Stimulated activated naive B cell treated with anti-CD40 and anti-IgM and Interleukin-4, amounts not matched to agents 10 μg/mL and 1 μg/mL and 100 μg/mL, for 72 hours (primary cell): ENCODE data around the gene RB1.
"Not testable (repeated sequence)": the region's sequence is repeated elsewhere in the genome, so short reads cannot be mapped to it uniquely, and the experiment has no call there.

Experiments used
- ATAC-seq, 2 donors: fragments of 150-1000 bp; cut with Tn5 transposase; replicated peaks; 2 replicates each; pipeline ENCODE4 v1.10.0; 2021; ENCODE audit warnings: moderate library complexity in 1 of 2
- DNase-seq: peaks from one replicate; pipeline ENCODE4 v3.0.0; 2021
- H3K27ac Mint-ChIP-seq: one replicate; pipeline ENCODE4 v1.8.0; 2022; ENCODE audit warnings: mild to moderate bottlenecking, mixed read lengths
- H3K27me3 Mint-ChIP-seq, 2 donors: one replicate each; pipeline ENCODE4 v1.8.0; 2022; ENCODE audit warnings: mixed read lengths in 2 of 2
- H3K36me3 Mint-ChIP-seq, 2 donors: one replicate each; pipeline ENCODE4 v1.8.0; 2022; ENCODE audit warnings: mixed read lengths in 2 of 2, mild to moderate bottlenecking in 1 of 2
- H3K4me1 Mint-ChIP-seq, 2 donors: one replicate each; pipeline ENCODE4 v1.8.0; 2022; ENCODE audit warnings: mixed read lengths in 2 of 2, mild to moderate bottlenecking in 1 of 2
- H3K4me3 Mint-ChIP-seq, 2 donors: one replicate each; pipeline ENCODE4 v1.8.0; 2022; ENCODE audit warnings: mild to moderate bottlenecking in 2 of 2, mixed read lengths in 2 of 2, moderate library complexity in 1 of 2
- H3K9me3 Mint-ChIP-seq, 2 donors: one replicate each; pipeline ENCODE4 v1.8.0; 2022; ENCODE audit warnings: mixed read lengths in 2 of 2, mild to moderate bottlenecking in 1 of 2

Gene RB1

DNA sequence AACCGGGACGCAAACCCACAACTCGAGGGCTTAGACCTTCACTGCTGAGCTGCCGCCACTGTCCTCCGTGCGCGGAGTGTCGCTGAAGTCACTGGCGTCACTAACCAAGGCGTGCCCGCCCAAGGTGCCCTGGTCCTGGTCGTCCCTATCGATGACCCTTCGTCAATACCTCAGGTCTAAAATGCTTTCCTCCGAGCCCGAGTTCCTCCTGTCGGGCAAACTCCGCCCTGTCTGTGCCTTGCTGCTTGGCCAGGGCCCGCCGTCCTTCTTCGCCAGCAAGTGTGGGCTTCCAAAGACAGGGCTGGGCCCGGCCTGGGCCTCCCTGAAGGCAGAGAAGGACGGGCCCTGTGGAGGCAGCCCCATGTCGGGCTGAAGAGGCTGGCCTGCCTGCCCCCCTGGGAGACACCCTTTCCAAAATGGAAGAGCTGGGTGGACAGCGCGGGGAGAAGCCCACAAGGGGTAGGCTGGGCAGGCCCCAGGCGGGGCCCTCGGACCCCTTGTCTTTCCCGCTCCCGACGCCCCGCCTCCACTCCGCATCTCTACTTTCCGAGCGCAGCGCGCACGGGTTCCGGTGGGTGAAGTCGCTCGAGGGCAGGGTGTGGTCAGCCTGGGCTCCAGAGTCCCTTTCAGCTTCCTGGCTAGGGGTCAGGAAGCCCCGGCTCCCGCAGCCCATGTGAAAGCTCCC, 13.4 kb downstream of the RB1 start:
- Mint-ChIP-seq H3K4me3 (no peak overlapping the region), H3K9me3 (peaks cover 4 to 5% of the 10 kb centered on the region in 2 donors), H3K36me3 (peaks cover 65 to 75% of the 10 kb centered on the region in 2 donors), H3K27ac (peak overlapping the region; percentile 69), H3K27me3 (no peaks in the 10 kb centered on the region), H3K4me1 (peaks cover 40 to 66% of the 10 kb centered on the region in 2 donors)
- ATAC-seq: no peak
- DNase-seq: no peak

DNA sequence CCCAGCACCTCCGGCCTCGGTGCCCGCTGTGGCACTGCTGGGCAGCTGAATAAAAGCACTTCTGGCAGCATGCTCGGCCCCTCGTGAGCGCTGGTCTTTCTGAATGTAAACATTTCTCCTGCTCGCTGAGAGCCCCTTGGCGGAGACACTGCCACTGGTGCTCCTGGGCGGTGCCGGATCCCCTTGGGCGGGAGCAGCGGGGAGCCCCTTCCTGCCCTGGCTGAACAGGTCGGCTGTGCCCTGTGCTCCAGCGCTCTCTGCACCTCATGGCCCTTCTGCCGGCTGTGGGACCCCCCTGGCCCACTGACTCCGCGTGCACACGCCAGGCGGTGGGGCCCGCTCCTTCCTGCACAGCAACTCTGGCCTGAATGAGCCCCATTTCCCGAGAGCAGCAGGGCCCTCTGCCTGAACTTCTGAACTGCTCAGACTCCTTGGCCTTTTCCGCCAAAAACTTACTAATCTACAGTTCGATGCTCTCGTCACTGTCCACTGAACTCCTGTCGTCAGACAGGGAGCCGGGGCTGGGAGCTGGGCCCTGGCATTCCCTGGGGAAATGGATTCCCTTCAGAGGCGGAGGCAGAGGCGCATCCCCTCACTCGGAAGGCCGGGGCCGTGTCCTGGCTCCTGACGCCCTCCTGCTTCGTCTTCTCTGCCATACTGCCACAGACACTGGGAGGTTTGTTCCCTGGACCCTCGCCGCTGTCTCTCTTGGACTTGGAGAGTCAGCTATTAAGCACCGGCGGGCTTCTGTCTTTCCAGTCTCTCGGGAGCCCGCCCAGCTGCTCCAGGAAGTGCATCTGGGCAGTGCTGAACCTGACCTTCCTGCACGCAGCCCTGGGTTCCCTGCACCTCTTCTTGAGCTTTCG, 14.2 kb downstream of the RB1 start:
- Mint-ChIP-seq H3K9me3 (peaks cover 8 to 9% of the 10 kb centered on the region in 2 donors), H3K36me3 (peaks cover 65 to 77% of the 10 kb centered on the region in 2 donors), H3K4me3 (peak overlapping the region; percentile 75 to 82), H3K27me3 (no peaks in the 10 kb centered on the region), H3K27ac (peak overlapping the region; percentile 72), H3K4me1 (peaks cover 37 to 67% of the 10 kb centered on the region in 2 donors)
- DNase-seq (no peak), ATAC-seq (peak; percentile 12 to 37)

DNA sequence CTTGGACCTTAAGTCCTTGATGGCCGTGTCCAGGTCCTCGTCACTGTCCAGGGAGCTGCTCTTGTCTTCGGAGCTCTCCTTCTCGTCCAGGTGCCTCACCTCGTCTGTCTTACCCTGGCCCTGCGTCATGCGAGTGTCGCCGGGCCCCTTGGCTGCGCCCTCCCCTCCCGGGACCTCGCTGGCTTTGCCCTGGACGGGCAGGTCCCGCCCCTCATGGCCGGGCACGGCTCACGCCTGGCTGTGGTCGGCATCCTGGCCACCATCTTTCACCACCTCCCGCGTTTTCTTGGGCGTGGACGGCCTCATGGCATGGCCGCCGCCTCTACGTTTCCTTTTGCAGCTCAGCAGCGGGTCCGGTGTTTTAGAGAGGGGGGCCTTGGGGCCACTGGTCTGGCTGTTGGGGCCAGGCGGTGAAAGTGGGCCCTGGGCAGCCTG, 14.8 kb downstream of the RB1 start:
- no peaks in the 10 kb centered on the region for H3K27me3 Mint-ChIP-seq
- ATAC-seq: peak; percentile 11 to 35
- DNase-seq: no peak
- H3K36me3 Mint-ChIP-seq: peaks cover 61 to 75% of the 10 kb centered on the region in 2 donors
- H3K4me3 Mint-ChIP-seq: peak overlapping the region; percentile 75 to 82
- H3K9me3 Mint-ChIP-seq: peaks cover 6 to 9% of the 10 kb centered on the region in 2 donors
- peak overlapping the region; percentile 83 for H3K27ac Mint-ChIP-seq
- H3K4me1 Mint-ChIP-seq: peaks cover 32 to 67% of the 10 kb centered on the region in 2 donors

DNA sequence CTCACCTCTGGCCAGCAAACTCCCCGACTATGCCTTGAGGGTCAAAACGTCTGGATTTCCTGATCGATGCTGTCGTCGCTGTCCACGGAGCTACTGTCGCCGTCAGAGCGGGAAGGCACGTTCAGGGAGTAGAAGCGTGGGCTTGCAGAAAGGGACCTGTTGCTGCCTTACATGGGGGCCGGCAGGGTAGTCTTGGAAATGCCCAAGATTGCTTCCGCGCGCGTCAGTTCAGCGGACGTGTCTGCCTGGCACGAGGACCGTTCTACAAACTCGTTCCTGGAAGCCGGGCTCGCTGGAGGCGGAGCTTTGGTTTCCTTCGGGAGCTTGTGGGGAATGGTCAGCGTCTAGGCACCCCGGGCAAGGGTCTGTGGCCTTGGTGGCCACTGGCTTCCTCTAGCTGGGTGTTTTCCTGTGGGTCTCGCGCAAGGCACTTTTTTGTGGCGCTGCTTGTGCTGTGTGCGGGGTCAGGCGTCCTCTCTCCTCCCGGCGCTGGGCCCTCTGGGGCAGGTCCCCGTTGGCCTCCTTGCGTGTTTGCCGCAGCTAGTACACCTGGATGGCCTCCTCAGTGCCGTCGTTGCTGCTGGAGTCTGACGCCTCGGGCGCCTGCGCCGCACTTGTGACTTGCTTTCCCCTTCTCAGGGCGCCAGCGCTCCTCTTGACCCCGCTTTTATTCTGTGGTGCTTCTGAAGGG, 15.4 kb downstream of the RB1 start:
- Mint-ChIP-seq H3K27ac (peak overlapping the region; percentile 83), H3K4me3 (peak overlapping the region; percentile 75 to 82), H3K9me3 (peaks cover 6 to 9% of the 10 kb centered on the region in 2 donors), H3K27me3 (no peaks in the 10 kb centered on the region), H3K36me3 (peaks cover 58 to 73% of the 10 kb centered on the region in 2 donors), H3K4me1 (peaks cover 32 to 68% of the 10 kb centered on the region in 2 donors)
- DNase-seq: no peak
- peak; percentile 38 to 43 for ATAC-seq

DNA sequence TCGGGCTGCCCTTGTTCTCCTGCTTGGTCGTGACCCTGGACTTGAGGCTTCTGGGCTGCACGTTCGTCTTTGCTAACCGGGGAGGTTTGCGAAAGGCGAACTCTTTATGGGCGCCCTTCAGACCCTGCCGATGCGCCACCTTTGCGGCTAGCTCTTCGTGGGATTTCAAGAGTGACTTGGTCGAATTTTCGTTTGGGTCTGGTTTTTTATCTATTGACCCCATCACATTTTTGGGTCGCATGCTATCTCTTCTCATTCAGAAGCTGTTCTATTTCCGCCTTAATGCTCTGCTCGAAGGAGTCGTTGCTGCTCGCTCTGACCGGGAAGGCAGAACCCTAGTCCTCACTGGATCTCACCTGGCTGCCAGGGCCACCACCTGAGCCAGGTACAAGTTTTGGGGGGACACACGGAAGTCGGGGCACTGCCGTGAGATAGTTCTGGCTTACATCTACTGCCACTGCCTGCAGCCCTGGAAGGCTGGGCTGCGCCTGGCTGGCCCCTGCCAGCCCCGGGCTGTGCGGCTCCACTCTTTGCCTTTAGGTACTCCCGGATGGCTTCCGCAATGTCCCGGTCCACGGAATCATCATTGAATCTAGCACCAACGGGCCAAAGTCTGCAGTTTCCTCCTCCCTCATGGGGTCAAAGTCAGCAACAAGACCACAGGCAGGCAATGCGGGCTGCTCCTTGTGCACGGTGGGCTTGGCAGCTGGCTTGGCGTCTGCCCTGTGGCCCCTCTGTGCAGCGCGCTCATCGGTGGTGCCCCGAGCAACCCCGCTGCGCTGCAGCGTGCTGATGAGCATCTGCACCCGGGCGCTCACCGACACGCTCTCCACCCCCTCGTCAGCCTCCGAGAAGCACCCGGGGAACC, 16.2 kb downstream of the RB1 start:
- ATAC-seq: peak; percentile 50 to 51
- Mint-ChIP-seq H3K4me3 (peak overlapping the region; percentile 75 to 82), H3K27ac (peak overlapping the region; percentile 83), H3K4me1 (peaks cover 35 to 71% of the 10 kb centered on the region in 2 donors), H3K9me3 (peaks cover 6 to 9% of the 10 kb centered on the region in 2 donors), H3K27me3 (no peaks in the 10 kb centered on the region), H3K36me3 (peaks cover 59 to 76% of the 10 kb centered on the region in 2 donors)
- DNase-seq: no peak

DNA sequence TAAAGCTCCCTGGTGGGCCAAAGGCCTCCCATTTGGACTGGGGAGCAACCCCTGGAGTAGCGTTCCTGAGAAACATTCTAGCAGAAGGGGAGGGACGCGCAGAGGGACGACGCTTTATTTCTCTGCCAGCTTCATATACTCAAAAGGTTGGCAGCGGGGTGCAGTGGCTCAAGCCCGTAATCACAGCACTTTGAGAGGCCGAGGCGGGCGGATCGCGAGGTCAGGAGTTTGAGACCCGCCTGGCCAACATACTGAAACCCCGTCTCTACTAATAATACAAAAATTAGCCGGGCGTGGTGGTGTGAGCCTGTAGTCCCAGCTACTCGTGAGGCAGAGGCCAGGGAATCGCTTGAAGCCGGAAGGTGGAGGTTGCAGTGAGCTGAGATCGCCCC, 16.8 kb downstream of the RB1 start:
- H3K4me1 Mint-ChIP-seq: peaks cover 36 to 71% of the 10 kb centered on the region in 2 donors
- peak overlapping the region; percentile 75 to 82 for H3K4me3 Mint-ChIP-seq
- ATAC-seq (peak; percentile 8 to 23), DNase-seq (no peak)
- H3K27ac Mint-ChIP-seq: no peak overlapping the region
- H3K27me3 Mint-ChIP-seq: no peaks in the 10 kb centered on the region
- peaks cover 61 to 77% of the 10 kb centered on the region in 2 donors for H3K36me3 Mint-ChIP-seq
- H3K9me3 Mint-ChIP-seq: peaks cover 6 to 9% of the 10 kb centered on the region in 2 donors

DNA sequence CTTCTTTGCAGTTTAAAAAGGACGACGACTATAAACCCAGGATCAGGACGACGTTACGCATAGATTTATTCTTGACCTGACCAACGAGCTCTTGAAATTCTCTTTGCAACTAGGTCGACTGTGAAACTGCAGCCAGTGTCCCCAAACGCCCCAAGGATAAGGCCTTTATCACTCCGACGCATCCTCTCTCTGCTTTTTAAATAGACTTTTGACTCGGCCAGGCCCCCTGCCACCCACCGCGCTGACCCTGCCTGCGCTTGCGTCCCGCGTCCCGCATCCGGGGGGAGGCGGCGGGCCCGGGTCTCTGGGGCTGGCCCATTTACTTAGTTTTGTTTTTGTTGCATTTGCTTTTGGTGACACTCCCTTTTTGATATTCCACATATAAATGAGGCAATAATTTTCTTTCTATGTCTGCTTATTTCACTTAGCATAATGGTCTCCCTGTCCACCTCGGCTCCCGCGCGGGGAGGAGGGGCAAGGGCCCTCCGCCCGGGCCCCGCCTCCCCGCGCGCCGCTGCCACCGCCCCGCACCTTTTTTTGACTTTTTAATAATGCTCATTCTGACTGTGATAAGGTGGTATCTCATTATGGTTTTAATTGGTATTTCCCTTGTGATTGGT, 17.4 kb downstream of the RB1 start:
- Mint-ChIP-seq H3K9me3 (peaks cover 6 to 9% of the 10 kb centered on the region in 2 donors), H3K4me1 (peaks cover 34 to 74% of the 10 kb centered on the region in 2 donors), H3K27ac (no peak overlapping the region), H3K4me3 (peak overlapping the region; percentile 75 to 82), H3K27me3 (no peaks in the 10 kb centered on the region), H3K36me3 (peaks cover 61 to 75% of the 10 kb centered on the region in 2 donors)
- no peak for ATAC-seq
- no peak for DNase-seq

DNA sequence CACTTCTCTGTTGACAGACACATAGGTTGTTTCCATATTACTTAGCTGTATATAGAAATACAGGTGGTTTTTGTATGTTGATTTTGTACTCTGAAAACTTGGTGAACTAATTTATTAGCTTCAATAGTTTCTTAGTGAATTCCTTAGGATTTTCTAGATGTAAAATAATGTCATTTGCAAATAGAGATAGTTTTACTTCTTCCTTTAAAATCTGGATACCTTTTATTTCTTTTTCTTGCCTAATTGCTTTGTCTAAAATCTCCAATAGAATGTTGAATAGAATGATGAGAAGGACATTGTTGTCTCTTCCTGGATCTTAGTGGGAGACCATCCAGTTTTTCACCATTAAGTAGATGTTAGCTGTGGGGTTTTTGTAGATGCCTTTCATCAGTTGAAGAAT, 18.7 kb downstream of the RB1 start:
- H3K27ac Mint-ChIP-seq: no peak overlapping the region
- H3K4me3 Mint-ChIP-seq: no peak overlapping the region
- no peak for ATAC-seq
- H3K9me3 Mint-ChIP-seq: peaks cover 6 to 9% of the 10 kb centered on the region in 2 donors
- H3K36me3 Mint-ChIP-seq: peaks cover 55 to 65% of the 10 kb centered on the region in 2 donors
- peaks cover 34 to 74% of the 10 kb centered on the region in 2 donors for H3K4me1 Mint-ChIP-seq
- no peak for DNase-seq
- H3K27me3 Mint-ChIP-seq: no peaks in the 10 kb centered on the region

DNA sequence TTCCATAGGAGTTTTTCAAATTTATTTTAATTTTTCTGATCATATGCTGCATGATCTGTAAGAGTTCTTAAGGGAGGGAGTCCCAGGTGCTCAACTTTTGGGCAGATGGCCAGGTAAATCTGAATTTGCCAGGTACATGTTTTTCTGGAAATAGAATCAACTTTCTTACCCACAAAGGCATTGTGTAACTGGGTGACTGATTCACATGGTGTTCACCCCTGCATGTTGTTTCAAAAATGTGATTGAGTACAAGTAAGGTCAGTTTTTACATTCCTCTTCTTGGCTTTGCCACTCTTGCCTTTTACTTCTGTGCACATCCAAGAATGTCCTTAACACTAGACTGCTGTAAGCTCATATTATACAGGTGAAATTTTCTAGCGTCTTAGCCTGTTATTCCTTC, 30.4 kb downstream of the RB1 start:
- no peaks in the 10 kb centered on the region for H3K27me3 Mint-ChIP-seq
- DNase-seq (no peak), ATAC-seq (no peak)
- no peak overlapping the region for H3K4me3 Mint-ChIP-seq
- H3K27ac Mint-ChIP-seq: no peak overlapping the region
- H3K9me3 Mint-ChIP-seq: peaks cover 0 to 5% of the 10 kb centered on the region in 2 donors
- peaks cover 14 to 20% of the 10 kb centered on the region in 2 donors for H3K4me1 Mint-ChIP-seq
- H3K36me3 Mint-ChIP-seq: peaks cover 23 to 37% of the 10 kb centered on the region in 2 donors

DNA sequence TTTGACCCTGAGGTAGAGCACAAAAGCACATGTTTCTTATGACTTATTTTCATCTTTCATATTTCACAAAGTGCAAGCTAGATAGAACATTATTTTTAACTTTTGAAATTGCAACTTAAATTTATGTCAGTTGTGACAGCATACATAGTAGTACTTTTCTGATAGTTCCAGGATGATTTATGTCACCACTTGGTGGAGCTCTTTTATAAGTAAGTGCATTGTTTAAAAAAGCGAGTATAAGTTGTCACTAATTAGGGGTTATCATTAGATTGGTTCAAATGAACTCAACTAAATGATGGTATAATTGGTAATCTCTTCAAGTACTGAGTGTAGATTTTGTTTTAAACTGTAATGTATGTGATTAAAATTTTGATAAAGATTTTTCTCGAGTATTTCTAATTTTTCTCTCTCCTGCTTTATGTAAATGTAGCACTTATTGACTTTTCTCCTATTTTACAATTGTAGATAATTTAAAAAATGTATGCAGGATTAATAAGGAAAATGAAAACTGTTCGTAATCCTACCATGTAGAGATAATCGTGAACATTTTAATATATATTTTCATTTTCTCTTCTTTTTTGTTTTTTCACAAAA, 31.1 kb downstream of the RB1 start:
- Mint-ChIP-seq H3K9me3 (peaks cover 0 to 5% of the 10 kb centered on the region in 2 donors), H3K4me3 (no peak overlapping the region), H3K27me3 (no peaks in the 10 kb centered on the region), H3K4me1 (peaks cover 14 to 17% of the 10 kb centered on the region in 2 donors), H3K27ac (no peak overlapping the region), H3K36me3 (peaks cover 29 to 41% of the 10 kb centered on the region in 2 donors)
- DNase-seq (no peak), ATAC-seq (peak; percentile 60 to 79)

DNA sequence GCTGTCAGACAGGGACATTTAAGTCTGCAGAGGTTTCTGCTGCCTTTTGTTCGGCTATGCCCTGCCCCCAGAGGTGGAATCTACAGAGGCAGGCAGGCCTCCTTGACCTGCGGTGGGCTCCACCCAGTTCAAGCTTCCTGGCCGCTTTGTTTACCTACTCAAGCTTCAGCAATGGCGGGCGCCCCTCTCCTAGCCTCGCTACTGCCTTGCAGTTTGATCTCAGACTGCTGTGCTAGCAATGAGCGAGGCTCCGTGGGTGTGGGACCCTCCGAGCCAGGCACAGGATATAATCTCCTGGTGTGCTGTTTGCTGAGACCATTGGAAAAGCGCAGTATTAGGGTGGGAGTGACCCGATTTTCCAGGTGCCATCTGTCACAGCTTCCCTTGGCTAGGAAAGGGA, 35.6 kb downstream of the RB1 start:
- H3K36me3 Mint-ChIP-seq: peaks cover 34 to 40% of the 10 kb centered on the region in 2 donors
- not testable (repeated sequence) for H3K9me3 Mint-ChIP-seq, H3K27me3 Mint-ChIP-seq, DNase-seq, H3K4me3 Mint-ChIP-seq, ATAC-seq, H3K27ac Mint-ChIP-seq
- peaks cover 4 to 11% of the 10 kb centered on the region in 2 donors for H3K4me1 Mint-ChIP-seq

DNA sequence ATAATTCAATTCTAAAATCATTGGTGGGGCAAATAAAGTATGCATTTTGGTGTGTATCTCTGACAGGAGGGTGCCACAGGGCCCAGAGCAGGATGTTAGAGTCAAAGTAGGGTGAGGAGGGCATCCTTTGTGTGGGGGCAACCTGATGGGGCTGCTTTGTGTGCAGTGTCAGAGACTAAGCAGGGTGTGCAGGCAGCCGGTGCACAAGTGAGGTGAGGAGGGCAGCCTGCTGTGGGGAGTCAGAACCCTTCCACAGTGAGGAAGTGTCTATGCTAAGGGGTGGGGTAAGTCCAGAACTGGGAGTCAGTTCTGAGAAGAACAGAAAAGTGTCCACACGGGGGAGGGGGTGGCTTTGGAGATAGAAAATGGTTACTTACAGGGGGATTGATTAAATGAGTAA, 40.7 kb downstream of the RB1 start:
- no peak for DNase-seq
- ATAC-seq: no peak
- H3K4me3 Mint-ChIP-seq: no peak overlapping the region
- peaks cover 30 to 37% of the 10 kb centered on the region in 2 donors for H3K36me3 Mint-ChIP-seq
- no peaks in the 10 kb centered on the region for H3K27me3 Mint-ChIP-seq
- peaks cover 0 to 1% of the 10 kb centered on the region in 2 donors for H3K9me3 Mint-ChIP-seq
- no peak overlapping the region for H3K27ac Mint-ChIP-seq
- peaks cover 6 to 9% of the 10 kb centered on the region in 2 donors for H3K4me1 Mint-ChIP-seq

DNA sequence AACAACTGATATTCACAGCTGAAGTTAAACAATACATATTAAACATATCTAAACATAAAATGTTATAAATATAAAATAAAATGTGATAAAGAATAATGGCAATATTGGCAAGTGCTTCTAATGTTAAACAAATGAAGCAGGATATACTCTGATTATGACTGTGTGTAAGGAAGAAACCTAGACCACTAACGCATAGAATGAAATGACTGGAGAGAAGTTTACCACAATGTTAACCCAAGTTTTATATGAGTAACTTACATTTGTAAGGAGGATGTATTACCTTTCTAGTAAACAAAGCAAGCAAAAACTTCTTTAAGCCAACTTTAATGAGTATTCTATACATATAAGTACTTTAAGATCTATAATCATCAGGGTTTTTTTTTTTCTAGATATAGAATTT, 43.0 kb downstream of the RB1 start:
- Mint-ChIP-seq H3K36me3 (peaks cover 45 to 50% of the 10 kb centered on the region in 2 donors), H3K4me3 (no peak overlapping the region), H3K27ac (no peak overlapping the region), H3K9me3 (peaks cover 6 to 7% of the 10 kb centered on the region in 2 donors), H3K27me3 (no peaks in the 10 kb centered on the region), H3K4me1 (peaks cover 4 to 9% of the 10 kb centered on the region in 2 donors)
- ATAC-seq (peak; percentile 36 to 46), DNase-seq (no peak)
